GM19455 (cell line): ENCODE data around the gene CCDC107.
"Not testable (repeated sequence)": the region's sequence is repeated elsewhere in the genome, so short reads cannot be mapped to it uniquely, and the experiment has no call there.

Experiments
- ATAC-seq: cut with Tn5 transposase; IDR thresholded peaks from one replicate; pipeline ENCODE4 v1.9.1; 2021; ENCODE audit not compliant: unreplicated experiment

The CCDC107 gene

DNA sequence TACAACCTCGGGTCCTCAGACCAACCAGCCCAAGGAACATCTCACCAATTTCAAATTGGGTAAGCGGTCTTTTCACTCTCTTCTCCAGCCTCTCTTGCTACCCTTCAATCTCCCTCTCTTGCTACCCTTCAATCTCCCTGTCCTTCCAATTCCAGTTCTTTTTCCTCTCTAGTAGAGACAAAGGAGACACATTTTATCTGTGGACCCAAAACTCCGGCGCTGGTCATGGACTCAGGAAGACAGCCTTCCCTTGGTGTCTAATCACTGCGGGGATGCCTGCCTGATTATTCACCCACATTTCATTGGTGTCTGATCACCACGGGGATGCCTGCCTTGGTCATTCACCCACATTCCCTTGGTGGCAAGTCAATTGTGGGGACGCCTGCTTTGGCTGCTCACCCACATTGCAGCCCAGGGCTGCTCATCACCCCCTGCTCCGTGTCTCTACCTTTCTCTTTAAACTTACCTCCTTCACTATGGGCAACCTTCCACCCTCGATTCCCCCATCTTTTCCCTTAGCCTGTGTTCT lies 20.6 kb upstream of the CCDC107 start:
- ATAC-seq = not testable (repeated sequence)

DNA sequence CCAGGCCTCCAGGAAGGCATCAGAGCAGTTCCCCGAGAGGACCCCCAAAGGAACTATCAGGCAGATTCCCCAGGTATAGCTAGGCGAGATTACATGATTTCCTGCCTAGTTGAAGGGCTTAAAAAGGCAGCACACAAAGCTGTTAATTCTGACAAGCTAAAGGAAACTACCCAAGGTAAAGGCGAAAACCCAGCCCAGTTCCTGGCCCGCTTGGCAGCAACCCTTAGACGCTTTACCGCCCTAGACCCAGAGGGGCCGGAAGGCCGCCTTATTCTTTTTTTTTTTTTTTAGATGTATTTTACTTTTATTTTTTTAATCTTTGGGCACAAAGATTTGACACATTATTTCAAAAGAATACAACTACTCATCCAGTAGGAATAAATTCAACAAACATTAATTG lies 19.3 kb upstream of the CCDC107 start:
- ATAC-seq = not testable (repeated sequence)

DNA sequence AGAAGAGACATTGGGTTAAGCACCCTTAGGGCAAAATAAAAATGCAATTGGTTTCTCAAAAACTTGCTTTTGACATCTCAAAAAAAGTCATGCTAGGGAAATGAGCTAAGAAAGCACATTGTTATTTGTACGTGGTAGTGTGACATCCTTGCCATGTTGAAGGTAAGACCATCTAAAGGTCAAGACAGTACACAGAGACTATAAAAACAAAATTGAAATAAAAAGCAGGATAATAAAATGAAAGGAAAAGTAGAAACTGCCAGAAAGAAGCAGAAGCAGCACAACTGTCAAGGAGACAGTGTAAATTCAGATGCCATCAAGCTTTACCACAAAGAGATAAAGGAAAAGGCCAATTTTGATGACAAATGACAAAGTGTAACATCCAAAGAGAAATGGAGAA lies 18.9 kb upstream of the CCDC107 start:
- not testable (repeated sequence) for ATAC-seq

DNA sequence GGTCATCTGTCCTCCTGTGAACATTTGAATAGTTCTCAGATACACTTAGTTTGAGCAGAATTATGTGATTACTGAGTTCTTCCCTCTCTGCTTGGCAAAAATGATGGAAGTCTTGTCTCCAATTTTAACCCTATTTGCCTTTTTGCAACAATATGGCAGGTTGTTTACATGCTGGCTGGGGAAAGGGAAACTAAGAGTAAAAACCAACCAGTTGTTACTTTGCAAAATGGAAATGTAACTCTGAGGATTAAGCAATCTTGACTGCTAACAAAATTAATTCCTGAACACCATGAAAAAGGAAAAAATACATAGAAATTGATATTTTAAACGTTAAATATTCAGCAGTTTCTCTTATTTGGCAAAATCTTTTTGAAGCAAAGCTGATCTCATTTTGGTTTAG lies 18.5 kb upstream of the CCDC107 start:
- ATAC-seq = no peak

DNA sequence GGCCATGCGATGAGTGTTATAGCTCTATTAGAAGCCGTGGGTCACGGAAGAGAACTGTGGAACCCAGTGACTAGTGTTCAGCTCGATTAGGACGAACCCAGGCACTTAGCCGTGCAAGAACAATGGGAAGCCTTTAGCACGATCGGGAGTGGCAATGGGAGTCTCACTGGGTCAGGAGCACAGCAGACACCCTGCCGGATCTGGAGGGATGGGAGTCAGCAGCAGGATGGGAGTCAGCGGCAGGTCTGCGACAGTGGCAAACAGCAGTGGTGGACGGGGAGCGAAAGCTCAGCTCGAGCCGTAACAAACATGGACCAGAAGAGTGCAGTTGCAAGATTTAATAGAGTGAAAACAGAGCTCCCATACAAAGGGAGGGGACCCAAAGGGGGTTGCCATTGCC lies 17.7 kb upstream of the CCDC107 start:
- ATAC-seq = not testable (repeated sequence)

DNA sequence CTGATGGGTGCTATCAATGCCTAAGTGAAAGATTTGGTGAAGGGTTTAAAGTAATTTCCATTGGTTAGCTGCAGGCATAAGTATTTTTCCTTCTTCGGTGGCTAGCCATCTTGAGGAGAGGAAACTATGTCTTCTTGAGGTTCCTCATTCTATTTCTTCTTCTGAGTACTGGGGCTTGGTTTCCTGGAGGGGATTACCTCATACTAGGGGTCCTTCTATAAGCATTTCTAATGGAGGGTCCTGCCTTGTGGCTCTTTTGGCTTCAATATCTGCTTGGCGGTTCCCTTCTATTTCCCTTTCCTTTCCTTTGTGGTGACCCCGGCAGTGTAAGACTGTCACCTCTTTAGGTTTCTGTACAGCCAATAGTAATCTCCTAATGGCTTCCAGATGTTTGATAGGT lies 16.6 kb upstream of the CCDC107 start:
- ATAC-seq = not testable (repeated sequence)

DNA sequence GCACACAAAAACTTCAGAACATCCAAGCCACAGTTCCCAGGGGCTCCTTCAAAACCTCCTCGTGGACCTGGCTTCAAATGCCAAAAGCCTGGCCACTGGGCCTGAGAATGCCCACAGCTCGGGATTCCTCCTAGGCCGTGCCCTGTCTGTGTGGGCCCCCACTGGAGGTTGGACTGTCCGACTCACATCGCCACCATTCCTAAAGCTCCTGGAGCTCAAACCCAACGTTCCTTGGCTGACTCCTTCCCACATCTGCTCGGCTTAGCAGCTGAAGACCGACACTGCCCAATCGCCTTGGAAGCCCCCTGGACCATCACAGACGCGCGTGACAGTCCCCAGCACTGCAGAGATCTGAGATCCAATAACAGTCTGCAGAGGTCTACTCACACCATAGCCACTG lies 15.0 kb upstream of the CCDC107 start:
- ATAC-seq = no peak

DNA sequence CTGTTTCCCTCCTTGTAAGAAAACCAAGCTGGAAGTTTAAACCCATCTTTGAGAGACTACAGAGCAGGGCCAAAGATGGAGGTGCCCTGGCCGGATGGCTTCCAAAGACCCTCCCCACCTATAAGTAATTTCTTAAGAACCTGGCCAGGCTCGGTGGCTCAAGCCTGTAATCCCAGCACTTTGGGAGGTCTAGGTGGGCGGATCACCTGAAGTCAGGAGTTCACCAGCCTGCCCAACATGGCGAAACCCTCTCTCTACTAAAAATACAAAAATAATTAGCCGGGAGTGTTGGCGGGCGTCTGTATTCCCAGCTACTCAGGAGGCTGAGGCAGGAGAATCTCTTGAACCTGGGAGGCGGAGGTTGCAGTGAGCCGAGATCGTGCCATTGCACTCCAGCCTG lies 12.4 kb upstream of the CCDC107 start:
- not testable (repeated sequence) for ATAC-seq

DNA sequence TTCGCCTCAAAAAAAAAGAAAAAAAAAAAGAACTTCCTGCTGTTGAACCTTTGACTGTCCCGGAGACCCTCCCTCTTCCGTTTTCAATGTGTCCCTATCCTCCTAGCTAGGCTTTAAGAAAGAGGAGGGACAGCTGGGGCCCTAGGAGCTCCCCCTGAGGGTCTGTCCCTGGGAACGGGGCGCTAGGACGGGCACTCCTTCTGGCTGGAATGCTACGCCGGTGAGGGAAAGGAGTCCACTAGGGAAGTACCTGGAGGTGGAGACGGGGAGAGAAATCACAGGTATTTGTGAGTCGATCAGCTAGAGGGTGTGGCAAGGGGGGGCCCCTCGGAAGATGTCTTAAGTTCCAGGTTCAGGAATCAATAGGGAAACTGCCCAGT lies 11.9 kb upstream of the CCDC107 start:
- no peak for ATAC-seq

DNA sequence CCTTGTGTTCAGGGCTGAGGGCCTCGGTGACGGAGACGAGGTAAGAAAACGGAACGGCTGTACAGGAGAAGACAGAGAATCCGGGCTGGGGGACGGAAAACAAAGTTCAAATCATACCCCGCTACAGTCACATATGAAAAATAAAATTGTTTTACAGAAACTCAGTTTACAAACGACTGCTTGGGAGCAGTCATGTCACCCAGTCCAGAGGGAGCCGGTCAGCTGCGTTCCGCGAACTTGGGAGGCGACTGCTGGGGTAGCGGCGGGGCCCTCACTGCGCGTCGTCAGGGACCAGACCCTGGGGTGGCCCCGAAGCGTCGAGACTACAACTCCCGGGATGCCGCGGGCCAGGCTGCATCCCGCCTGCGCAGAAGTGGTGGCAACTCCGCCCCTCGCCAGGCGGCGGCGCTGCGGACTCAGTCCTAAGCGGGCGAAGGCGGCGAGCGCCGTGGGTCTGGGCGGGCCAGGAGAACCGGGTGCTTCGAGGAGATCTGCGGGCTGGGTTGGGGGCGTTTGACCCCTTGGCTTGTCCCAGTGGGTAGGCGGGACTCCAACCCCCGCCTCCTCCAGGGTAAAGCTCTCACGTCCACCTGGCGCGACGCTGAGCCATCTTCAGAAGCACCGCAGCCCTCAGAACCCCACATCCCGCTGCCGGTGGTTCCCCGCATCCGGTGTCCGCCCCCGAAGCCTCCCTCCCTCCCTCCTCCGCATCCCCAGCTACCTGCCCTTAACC lies 11.4 kb upstream of the CCDC107 start:
- ATAC-seq = peak; percentile 73

DNA sequence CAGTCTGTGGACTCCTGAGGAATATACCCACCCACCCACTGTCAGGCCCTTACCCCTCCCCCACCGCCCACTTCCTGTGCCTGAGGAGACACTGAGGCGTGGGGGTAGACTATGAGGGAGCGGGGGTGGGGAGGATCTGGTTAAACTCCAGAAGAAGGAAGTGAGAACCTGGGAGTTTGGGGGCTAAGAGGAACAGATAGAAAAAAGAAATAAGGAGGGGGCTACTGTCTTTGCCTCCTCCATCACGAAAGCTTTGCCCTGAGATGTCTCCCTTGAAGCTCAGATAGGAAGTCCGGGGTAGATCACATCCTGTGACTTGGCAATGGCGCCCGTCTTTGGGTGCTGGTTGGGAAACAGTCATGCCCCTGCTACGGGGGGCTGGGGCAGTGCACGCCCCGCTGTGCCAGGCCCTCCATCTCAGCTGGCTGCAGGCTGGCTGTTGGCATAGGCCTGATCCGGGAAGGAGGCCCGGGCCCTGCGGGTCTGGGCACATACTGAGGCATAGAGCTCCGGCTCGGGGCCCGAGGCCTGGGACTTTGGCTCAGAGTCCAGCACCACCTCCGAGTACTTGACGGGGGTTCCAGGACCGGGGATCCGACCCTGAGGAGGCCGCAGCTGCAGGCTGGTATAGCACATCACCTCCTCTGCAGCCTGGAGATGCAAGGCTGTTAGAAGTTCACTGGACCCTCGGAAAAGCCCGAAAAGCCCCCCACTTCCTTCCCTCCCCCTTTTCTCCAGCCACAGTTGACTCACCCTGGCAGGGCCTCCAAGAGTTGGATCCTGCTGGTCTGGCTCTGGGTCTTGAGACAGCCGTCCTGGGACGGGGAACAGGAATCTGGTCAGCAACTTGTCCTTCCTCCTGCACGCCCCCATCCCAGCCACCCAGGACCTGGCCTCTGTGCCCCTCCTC lies 8.4 kb upstream of the CCDC107 start:
- ATAC-seq = no peak

DNA sequence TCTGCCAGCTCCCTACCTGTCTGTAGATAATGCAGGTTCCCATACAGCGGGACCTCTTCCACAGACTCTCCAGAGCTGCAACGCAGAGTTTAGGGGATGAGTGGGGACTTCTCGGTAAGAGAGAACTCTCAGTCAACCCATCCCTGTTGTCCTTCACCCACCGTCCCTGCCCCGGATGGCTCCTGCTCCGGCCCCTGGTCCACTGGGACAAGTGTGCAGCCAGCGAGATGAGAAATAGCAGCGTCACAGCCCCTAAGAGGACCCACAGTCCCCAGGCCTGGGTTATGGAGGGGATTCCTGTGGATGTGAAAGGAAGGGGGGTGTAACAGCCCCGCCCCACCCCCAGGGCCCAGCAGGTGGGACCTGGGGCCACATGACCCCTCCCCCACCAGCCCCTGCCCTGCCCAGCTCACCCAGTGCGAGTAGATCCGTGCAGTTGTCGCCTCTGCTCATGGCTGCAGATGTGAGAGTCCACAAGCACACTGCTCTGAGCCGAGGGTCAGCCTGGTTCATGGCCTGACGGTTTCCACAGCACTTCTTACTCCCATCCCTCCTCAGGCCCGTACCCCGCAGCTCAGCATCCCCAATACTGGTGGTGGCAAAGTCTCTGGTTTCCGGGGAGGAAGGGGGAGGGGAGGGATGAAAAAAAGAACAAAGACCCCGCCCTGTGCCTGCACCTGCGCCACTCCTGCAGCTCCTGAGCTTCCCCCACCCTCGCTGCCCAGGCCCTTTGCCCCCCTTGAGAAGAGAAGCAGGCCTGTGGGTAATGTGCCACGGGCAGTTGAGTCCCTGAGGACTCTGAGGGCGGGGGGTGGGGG lies 7.5 kb upstream of the CCDC107 start, which contains the start of gene SIT1:
Gene SIT1 (minus strand): TSS at position 591 of the 818 bp plus-strand sequence. CDS start 78 bp downstream, at position 513.
- ATAC-seq = no peak

DNA sequence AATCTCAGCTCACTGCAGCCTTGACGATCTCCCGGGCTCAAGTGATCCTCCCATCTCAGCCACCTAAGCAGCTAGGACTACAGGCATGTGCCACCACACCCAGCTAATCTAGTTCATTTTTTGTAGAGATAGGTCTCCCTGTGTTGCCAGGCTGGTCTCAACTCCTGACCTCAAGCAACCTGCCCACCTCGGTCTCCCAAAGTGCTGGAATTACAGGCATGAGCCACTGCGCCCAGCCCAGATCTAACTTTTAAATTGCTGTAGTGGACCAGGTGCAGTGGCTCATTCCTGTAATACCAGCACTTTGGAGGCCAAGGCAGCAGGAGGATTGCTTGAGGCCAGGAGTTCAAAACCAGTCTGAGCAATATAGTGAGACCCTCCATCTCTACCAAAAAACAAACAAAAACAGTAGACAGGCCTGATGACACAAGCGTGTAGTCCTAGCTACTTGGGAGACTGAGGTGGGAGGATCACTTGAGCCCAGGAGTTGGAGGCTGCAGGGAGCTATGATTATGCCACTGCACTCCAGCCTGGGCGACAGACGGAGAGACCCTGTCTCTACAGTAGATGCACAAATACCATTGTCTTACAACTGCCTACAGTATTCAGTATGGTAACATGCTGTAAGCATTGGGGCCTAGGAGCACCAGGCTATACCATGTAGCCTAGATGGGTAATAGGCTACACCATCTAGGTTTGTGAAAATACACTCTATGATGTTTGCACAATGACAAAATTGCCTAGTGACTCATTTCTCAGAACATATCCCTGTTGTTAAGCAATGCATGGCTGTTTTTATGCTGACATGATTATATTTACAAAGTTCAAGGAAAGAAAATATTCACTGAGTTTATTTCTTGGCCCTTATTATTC lies 5.9 kb upstream of the CCDC107 start:
- ATAC-seq = no peak

DNA sequence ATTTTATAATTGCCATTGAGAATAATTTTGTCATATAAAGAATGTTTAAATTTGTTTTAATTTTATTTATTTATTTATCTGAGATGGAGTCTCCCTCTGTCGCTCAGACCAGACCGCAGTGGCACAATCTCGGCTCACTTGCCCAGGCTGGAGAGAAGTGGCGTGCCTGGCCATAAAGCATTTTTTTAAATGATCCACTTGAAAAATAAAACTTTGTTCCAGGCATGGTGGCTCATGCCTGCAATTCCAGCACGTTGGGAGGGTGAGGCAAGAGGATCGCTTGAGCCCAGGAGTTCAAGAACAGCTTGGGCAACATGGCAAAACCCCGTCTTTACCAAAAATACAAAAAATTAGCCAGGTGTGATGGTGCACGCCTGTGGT lies 5.3 kb upstream of the CCDC107 start:
- ATAC-seq = no peak

DNA sequence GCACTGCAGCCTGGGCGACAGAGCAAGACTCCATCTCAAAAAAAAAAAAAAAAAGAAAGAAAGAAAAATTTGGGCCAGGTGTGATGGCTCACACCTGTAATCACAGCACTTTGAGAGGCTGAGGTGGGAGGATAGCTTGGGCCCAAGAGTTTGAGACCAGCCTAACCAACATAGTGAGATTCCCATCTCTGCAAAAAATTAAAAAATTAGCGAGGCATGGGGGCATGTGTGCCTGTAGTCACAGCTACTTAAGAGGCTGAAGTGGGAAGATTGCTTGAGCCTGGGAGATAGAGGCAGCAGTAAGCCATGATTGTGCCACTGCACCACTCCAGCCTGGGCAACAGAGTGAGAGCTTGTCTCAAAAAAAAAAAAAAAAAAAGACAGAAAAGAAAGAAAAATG lies 4.5 kb upstream of the CCDC107 start:
- no peak for ATAC-seq

DNA sequence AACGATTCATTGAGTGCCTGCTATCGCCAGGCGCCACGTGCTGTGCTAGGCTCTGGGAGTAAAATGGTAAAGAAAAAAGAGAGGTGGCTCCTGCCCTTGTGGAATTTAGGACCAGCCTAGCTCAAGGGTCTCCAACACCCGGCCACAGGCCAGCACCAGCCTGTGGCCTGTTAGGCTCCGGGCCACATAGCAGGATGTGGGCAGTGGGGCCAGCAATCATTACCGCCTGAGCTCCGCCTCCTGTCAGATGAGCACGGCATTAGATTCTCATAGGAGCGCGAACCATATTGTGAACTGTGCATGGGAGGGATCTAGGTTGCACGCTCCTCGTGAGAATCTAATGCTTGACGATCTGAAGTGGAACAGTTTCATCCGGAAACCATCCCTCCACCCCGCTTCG lies 1.7 kb upstream of the CCDC107 start:
- ATAC-seq = no peak

DNA sequence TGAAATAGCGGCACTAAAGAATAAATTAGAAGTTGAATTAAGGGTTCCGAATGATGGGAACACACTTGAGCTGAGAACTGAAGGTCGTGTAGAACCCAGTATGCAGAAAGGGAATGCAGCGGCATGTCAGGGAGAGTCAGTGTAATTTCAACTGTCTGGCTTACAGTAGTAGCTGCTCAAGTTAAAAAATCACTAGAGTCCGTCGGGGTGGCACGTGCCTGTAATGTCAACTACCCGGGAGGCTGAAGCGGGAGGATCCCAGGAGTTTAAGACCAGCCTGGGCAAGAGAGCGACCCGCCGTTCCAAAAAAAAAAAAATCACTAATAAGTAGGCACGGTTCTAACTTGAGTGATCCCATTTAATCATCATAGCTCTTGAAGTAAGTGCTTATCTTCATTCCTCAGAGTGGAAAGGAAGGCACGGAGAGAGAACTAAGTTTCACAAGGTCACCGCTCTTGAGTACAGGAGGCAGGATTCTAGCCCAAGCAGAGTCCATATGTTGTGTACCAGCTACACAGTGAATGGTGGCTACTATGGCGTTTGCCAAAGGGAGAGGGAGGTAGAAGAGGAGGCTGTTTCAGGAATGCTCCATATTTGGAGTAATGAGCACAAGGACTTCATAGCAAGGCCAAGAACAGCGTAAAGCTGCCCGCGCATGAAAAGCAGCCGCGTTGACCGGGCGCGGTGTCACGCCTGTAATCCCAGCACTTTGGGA lies 1.1 kb upstream of the CCDC107 start:
- ATAC-seq = no peak

DNA sequence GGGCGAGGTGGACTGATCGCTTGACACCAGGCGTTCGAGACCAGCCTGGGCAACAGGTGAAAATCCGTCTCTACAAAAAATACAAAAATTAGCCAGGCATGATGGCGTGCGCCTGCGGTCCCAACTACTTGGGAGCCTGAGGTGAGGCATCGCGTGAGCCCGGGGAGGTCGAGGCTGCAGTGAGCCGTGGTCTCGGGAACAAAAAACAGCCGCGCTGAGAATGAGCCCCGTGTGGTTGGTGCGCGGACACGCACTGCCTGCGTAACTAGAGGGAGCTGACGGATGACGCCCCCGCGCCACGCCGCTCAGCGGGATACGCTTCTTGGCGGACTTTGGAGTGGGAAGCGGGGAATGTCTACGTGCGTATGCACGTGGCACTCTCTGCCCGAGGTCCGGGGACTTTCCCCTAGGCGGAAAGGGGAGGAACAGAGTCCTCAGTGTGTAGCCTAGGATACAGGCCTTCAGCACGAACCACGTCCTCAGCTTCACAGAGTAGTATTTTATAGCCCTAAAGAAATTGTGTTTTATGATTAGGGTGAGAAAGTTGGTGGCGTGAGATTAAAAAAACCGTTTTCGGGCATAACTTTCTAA lies 451 bp upstream of the CCDC107 start, which contains the start of gene RMRP:
Gene RMRP (minus strand): TSS at position 474 of the 591 bp plus-strand sequence.
- ATAC-seq = peak; percentile 86

DNA sequence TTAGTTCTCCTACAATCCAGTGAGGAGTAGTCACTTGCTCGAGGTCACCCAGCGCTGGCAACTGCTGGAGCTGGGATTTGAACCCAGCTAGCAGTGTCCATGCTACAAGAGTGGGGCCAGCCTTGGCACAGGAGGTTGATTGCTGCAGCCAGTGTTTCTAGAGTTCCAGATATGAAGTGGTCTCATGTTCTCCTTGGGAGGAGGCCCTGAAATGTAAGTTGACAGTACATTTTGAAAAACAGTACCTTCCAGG lies 802 bp downstream of the CCDC107 start:
- no peak for ATAC-seq
